Stomach smooth muscle (tissue), 2 donors: Measurements from ENCODE around the gene KCNH4.
"Not testable (repeated sequence)": the region's sequence is repeated elsewhere in the genome, so short reads cannot be mapped to it uniquely, and the experiment has no call there.

ENCODE experiments used
- H3K27ac ChIP-seq: one replicate; pipeline ENCODE4 v1.7.0; 2013; ENCODE audit warnings: mild to moderate bottlenecking, low read length, inconsistent platforms
- H3K27me3 ChIP-seq, 2 donors: one replicate each; pipeline ENCODE4 v1.7.0; 2013; ENCODE audit warnings: low read length in 2 of 2; ENCODE audit not compliant: insufficient read depth in 2 of 2, control insufficient read depth in 1 of 2
- H3K36me3 ChIP-seq, 2 donors: one replicate each; pipeline ENCODE4 v1.7.0; 2013; ENCODE audit warnings: low read length in 2 of 2; ENCODE audit not compliant: control insufficient read depth in 2 of 2, insufficient read depth in 2 of 2
- H3K4me1 ChIP-seq: one replicate; pipeline ENCODE4 v1.7.0; 2013; ENCODE audit warnings: low read length; ENCODE audit not compliant: control insufficient read depth, insufficient read depth
- H3K4me3 ChIP-seq, 2 donors: one replicate each; pipeline ENCODE4 v1.7.0; 2013; ENCODE audit warnings: low read length in 2 of 2
- H3K9ac ChIP-seq, 2 donors: one replicate each; pipeline ENCODE4 v1.7.0; 2013; ENCODE audit warnings: low read length in 2 of 2, mild to moderate bottlenecking in 1 of 2
- H3K9me3 ChIP-seq, 2 donors: one replicate each; pipeline ENCODE4 v1.7.0; 2013; ENCODE audit warnings: low read length in 2 of 2; ENCODE audit not compliant: control insufficient read depth in 2 of 2
- donor health status: healthy.
- donor health status: Pancreatic carcinoma.

KCNH4 gene

GRCh38 chr17:42193969-42194899, 13.3 kb upstream of the KCNH4 start, which contains the start of gene GHDC:
GHDC (minus strand) TSS chr17:42194494; CDS start chr17:42193581, 913 bp downstream.
- H3K27me3 ChIP-seq = no peaks in the 10 kb centered on the region
- peak within 1 kb of the TSS; percentile 70 for H3K27ac ChIP-seq
- H3K9ac ChIP-seq = peak within 1 kb of the TSS; percentile 96 to 98
- H3K4me3 ChIP-seq = peak within 1 kb of the TSS; percentile 100
- H3K9me3 ChIP-seq = no peaks in the 10 kb centered on the region
- peaks cover 0 to 3% of the 10 kb centered on the region in 2 donors for H3K36me3 ChIP-seq
- peaks cover 18% of the 10 kb centered on the region for H3K4me1 ChIP-seq

GRCh38 chr17:42193216-42193968, 12.4 kb upstream of the KCNH4 start:
- Histone ChIP-seq H3K27me3 (no peaks in the 10 kb centered on the region), H3K4me3 (peak overlapping the region; percentile 100), H3K9me3 (no peaks in the 10 kb centered on the region), H3K9ac (peak overlapping the region; percentile 96 to 98), H3K4me1 (peaks cover 18% of the 10 kb centered on the region), H3K27ac (no peak overlapping the region), H3K36me3 (no peaks in the 10 kb centered on the region)

- Histone ChIP-seq H3K4me3 (peak overlapping the region in 1 of 2 donors; percentile 100), H3K4me1 (peaks cover 18% of the 10 kb centered on the region), H3K9me3 (no peaks in the 10 kb centered on the region), H3K27me3 (no peaks in the 10 kb centered on the region), H3K9ac (no peak overlapping the region), H3K36me3 (no peaks in the 10 kb centered on the region), H3K27ac (no peak overlapping the region)
Measured at GRCh38 chr17:42192189-42193126, 11.5 kb upstream of the KCNH4 start.

GRCh38 chr17:42191275-42191608, 10.3 kb upstream of the KCNH4 start:
- H3K4me1 ChIP-seq = peaks cover 18% of the 10 kb centered on the region
- H3K27ac ChIP-seq = no peak overlapping the region
- H3K4me3 ChIP-seq = no peak overlapping the region
- no peak overlapping the region for H3K9ac ChIP-seq
- H3K27me3 ChIP-seq = no peaks in the 10 kb centered on the region
- H3K9me3 ChIP-seq = no peaks in the 10 kb centered on the region
- no peaks in the 10 kb centered on the region for H3K36me3 ChIP-seq

GRCh38 chr17:42190491-42191274, 9.7 kb upstream of the KCNH4 start:
- Histone ChIP-seq H3K9ac (no peak overlapping the region), H3K4me1 (peaks cover 18% of the 10 kb centered on the region), H3K27ac (no peak overlapping the region)

GRCh38 chr17:42189651-42189965, 8.7 kb upstream of the KCNH4 start:
- Histone ChIP-seq H3K4me3 (no peak overlapping the region), H3K27ac (no peak overlapping the region), H3K9me3 (no peaks in the 10 kb centered on the region), H3K9ac (no peak overlapping the region), H3K27me3 (no peaks in the 10 kb centered on the region), H3K4me1 (peaks cover 21% of the 10 kb centered on the region), H3K36me3 (no peaks in the 10 kb centered on the region)

More at GRCh38 chr17:42190491-42191274, 9.7 kb upstream of the KCNH4 start:
- H3K9me3 ChIP-seq = no peaks in the 10 kb centered on the region
- H3K27me3 ChIP-seq = no peaks in the 10 kb centered on the region
- H3K4me3 ChIP-seq = no peak overlapping the region
- no peaks in the 10 kb centered on the region for H3K36me3 ChIP-seq

GRCh38 chr17:42188749-42189650, 8.1 kb upstream of the KCNH4 start:
- no peaks in the 10 kb centered on the region for H3K27me3 ChIP-seq
- H3K4me3 ChIP-seq = no peak overlapping the region
- no peaks in the 10 kb centered on the region for H3K36me3 ChIP-seq
- no peak overlapping the region for H3K9ac ChIP-seq
- H3K9me3 ChIP-seq = no peaks in the 10 kb centered on the region
- peaks cover 23% of the 10 kb centered on the region for H3K4me1 ChIP-seq
- no peak overlapping the region for H3K27ac ChIP-seq

GRCh38 chr17:42187833-42188232, 6.9 kb upstream of the KCNH4 start:
- H3K36me3 ChIP-seq = no peaks in the 10 kb centered on the region
- H3K4me1 ChIP-seq = peaks cover 22% of the 10 kb centered on the region
- no peak overlapping the region for H3K9ac ChIP-seq
- no peaks in the 10 kb centered on the region for H3K27me3 ChIP-seq
- H3K27ac ChIP-seq = no peak overlapping the region
- H3K9me3 ChIP-seq = no peaks in the 10 kb centered on the region
- no peak overlapping the region for H3K4me3 ChIP-seq

GRCh38 chr17:42186191-42186590, 5.2 kb upstream of the KCNH4 start:
- H3K9me3 ChIP-seq, H3K36me3 ChIP-seq, H3K27ac ChIP-seq, H3K9ac ChIP-seq, H3K4me3 ChIP-seq: not testable (repeated sequence)
- Histone ChIP-seq H3K27me3 (peaks cover 8 to 11% of the 10 kb centered on the region in 2 donors), H3K4me1 (peaks cover 20% of the 10 kb centered on the region)
